RPMI8226 (cell line): ENCODE measurements around the gene HERPUD1.
A peak's percentile ranks its signal among the peaks of the same experiment; 100 is the strongest.
"Not testable (repeated sequence)": the region's sequence is repeated elsewhere in the genome, so short reads cannot be mapped to it uniquely, and the experiment has no call there.

ENCODE experiments used
- DNase-seq: peaks from one replicate; pipeline ENCODE4 v3.0.0-alpha.2; 2015

The HERPUD1 gene

GRCh38 chr16:56911771-56912571 is 20.0 kb upstream of the HERPUD1 start:
- DNase-seq: peak; percentile 87

- no peak for DNase-seq
Observed at GRCh38 chr16:56912746-56913708, 18.9 kb upstream of the HERPUD1 start.

GRCh38 chr16:56914896-56915295 is 17.0 kb upstream of the HERPUD1 start:
- DNase-seq: no peak

- DNase-seq: no peak
Observed at GRCh38 chr16:56915336-56916119, 16.4 kb upstream of the HERPUD1 start.

- DNase-seq: peak; percentile 88
Observed at GRCh38 chr16:56916571-56917403, 15.2 kb upstream of the HERPUD1 start.

- no peak for DNase-seq
Observed at GRCh38 chr16:56918467-56919012, 13.4 kb upstream of the HERPUD1 start.

- DNase-seq: no peak
Observed at GRCh38 chr16:56919099-56919800, 12.7 kb upstream of the HERPUD1 start.

GRCh38 chr16:56921571-56921970 is 10.4 kb upstream of the HERPUD1 start:
- DNase-seq: no peak

- no peak for DNase-seq
Observed at GRCh38 chr16:56923481-56924091, 8.4 kb upstream of the HERPUD1 start.

- DNase-seq: no peak
Observed at GRCh38 chr16:56927471-56927870, 4.5 kb upstream of the HERPUD1 start.

GRCh38 chr16:56929639-56930038 is 2.3 kb upstream of the HERPUD1 start:
- no peak for DNase-seq

GRCh38 chr16:56930486-56931270 is 1.3 kb upstream of the HERPUD1 start:
- DNase-seq: no peak

GRCh38 chr16:56931271-56931891 is 561 bp upstream of the HERPUD1 start:
- peak; percentile 95 for DNase-seq

- DNase-seq: peak; percentile 83
Observed at GRCh38 chr16:56932721-56933619, 1.0 kb downstream of the HERPUD1 start.

GRCh38 chr16:56933828-56934598 is 2.1 kb downstream of the HERPUD1 start:
- no peak for DNase-seq

- DNase-seq: not testable (repeated sequence)
Observed at GRCh38 chr16:56934599-56935145, 2.7 kb downstream of the HERPUD1 start.

GRCh38 chr16:56935201-56935600 is 3.3 kb downstream of the HERPUD1 start:
- DNase-seq: no peak
